ENCODE measurements around the gene ZFAND3. TPM values are rescaled to one million over a fixed set of nuclear protein-coding genes. Genes with fewer than 3 reads are reported as not detected.

The ZFAND3 gene
- total RNA-seq, 1 experiment from 2014 or later: 22.2 TPM

- H3K4me3 ChIP-seq (ENCODE audit: low read length): no peak overlapping the region
- no peak overlapping the region for H2AFZ ChIP-seq (ENCODE audit: low read length)
- H3K9me2 ChIP-seq (replicated peaks; ENCODE audit: low read length): no peaks in the 10 kb centered on the region
- H3K27me3 ChIP-seq (ENCODE audit: low read length): no peaks in the 10 kb centered on the region
- DNase-seq (no peak), ATAC-seq (no peak)
- intact Hi-C loops (cut with micrococcal nuclease): no loop called here
- BruUV-seq (replicated peaks): no TSS peak
- H3K4me2 ChIP-seq (ENCODE audit: low read length): no peak overlapping the region
- POLR2A ChIA-PET (ENCODE audit: unreplicated experiment): no interaction called here
- H4K20me1 ChIP-seq (ENCODE audit: low read length): no peaks in the 10 kb centered on the region
- H3K36me3 ChIP-seq (ENCODE audit: low read depth, low read length): no peaks in the 10 kb centered on the region
- H3K9me3 ChIP-seq (ENCODE audit: low read length): no peaks in the 10 kb centered on the region
- H3F3A ChIP-seq (ENCODE audit: low read length, unreplicated experiment): no peaks in the 10 kb centered on the region
- TF ChIP-seq EZH2phosphoT487 (IDR thresholded peaks at IDR 0.05; ENCODE audit: borderline replicate concordance, low read length) (no peak), EZH2 (IDR thresholded peaks at IDR 0.05; ENCODE audit: low read length, unreplicated experiment) (no peak)
- TF ChIP-seq, protein P1, sequence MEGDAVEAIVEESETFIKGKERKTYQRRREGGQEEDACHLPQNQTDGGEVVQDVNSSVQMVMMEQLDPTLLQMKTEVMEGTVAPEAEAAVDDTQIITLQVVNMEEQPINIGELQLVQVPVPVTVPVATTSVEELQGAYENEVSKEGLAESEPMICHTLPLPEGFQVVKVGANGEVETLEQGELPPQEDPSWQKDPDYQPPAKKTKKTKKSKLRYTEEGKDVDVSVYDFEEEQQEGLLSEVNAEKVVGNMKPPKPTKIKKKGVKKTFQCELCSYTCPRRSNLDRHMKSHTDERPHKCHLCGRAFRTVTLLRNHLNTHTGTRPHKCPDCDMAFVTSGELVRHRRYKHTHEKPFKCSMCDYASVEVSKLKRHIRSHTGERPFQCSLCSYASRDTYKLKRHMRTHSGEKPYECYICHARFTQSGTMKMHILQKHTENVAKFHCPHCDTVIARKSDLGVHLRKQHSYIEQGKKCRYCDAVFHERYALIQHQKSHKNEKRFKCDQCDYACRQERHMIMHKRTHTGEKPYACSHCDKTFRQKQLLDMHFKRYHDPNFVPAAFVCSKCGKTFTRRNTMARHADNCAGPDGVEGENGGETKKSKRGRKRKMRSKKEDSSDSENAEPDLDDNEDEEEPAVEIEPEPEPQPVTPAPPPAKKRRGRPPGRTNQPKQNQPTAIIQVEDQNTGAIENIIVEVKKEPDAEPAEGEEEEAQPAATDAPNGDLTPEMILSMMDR (conservative IDR thresholded peaks at IDR 0.05; ENCODE audit: low read depth, low read length): no peak
- H3K27ac ChIP-seq (ENCODE audit: low read length): no peak overlapping the region
- no peak overlapping the region for H3K9ac ChIP-seq (ENCODE audit: low read length)
- CTCF ChIA-PET: no interaction called here
- no peaks in the 10 kb centered on the region for H3K79me2 ChIP-seq (ENCODE audit: low read length)
- H3K4me1 ChIP-seq (ENCODE audit: insufficient read depth, low read length): no peaks in the 10 kb centered on the region
Observed at GRCh38 chr6:38188677-38189335, 369.3 kb downstream of the ZFAND3 start.

- CTCF ChIA-PET: no interaction called here
Observed at GRCh38 chr6:38191418-38191817, 371.9 kb downstream of the ZFAND3 start.

GRCh38 chr6:38192011-38192410 lies 372.5 kb downstream of the ZFAND3 start:
- Histone ChIP-seq H3K4me3 (ENCODE audit: low read length) (no peak overlapping the region), H2AFZ (ENCODE audit: low read length) (no peak overlapping the region), H3K9me3 (ENCODE audit: low read length) (no peaks in the 10 kb centered on the region), H3F3A (ENCODE audit: low read length, unreplicated experiment) (no peaks in the 10 kb centered on the region), H3K36me3 (ENCODE audit: low read depth, low read length) (no peaks in the 10 kb centered on the region), H3K9ac (ENCODE audit: low read length) (no peak overlapping the region), H3K79me2 (ENCODE audit: low read length) (no peaks in the 10 kb centered on the region), H3K4me1 (ENCODE audit: insufficient read depth, low read length) (no peaks in the 10 kb centered on the region), H3K27me3 (ENCODE audit: low read length) (no peaks in the 10 kb centered on the region), H3K27ac (ENCODE audit: low read length) (no peak overlapping the region), H4K20me1 (ENCODE audit: low read length) (no peaks in the 10 kb centered on the region), H3K4me2 (ENCODE audit: low read length) (no peak overlapping the region), H3K9me2 (replicated peaks; ENCODE audit: low read length) (no peaks in the 10 kb centered on the region)
- TF ChIP-seq EZH2phosphoT487 (IDR thresholded peaks at IDR 0.05; ENCODE audit: borderline replicate concordance, low read length) (no peak), EZH2 (IDR thresholded peaks at IDR 0.05; ENCODE audit: low read length, unreplicated experiment) (no peak)
- TF ChIP-seq, protein P1 (conservative IDR thresholded peaks at IDR 0.05; ENCODE audit: low read depth, low read length): no peak
- intact Hi-C loops (cut with micrococcal nuclease): no loop called here
- ATAC-seq: no peak
- POLR2A ChIA-PET (ENCODE audit: unreplicated experiment): no interaction called here
- DNase-seq: no peak
- no TSS peak for BruUV-seq (replicated peaks)
- CTCF ChIA-PET: no interaction called here

More at GRCh38 chr6:38191418-38191817, 371.9 kb downstream of the ZFAND3 start:
- intact Hi-C loops (cut with micrococcal nuclease): no loop called here
- H3K27me3 ChIP-seq (ENCODE audit: low read length): no peaks in the 10 kb centered on the region
- H3K4me3 ChIP-seq (ENCODE audit: low read length): no peak overlapping the region
- H3K79me2 ChIP-seq (ENCODE audit: low read length): no peaks in the 10 kb centered on the region
- no peak for ATAC-seq
- H4K20me1 ChIP-seq (ENCODE audit: low read length): no peaks in the 10 kb centered on the region
- POLR2A ChIA-PET (ENCODE audit: unreplicated experiment): interaction anchor here (0.5 kb wide), 1 partner anchor 49 kb away, joined by 3 read pairs; no protein-coding TSS in a partner anchor
- no peak for TF ChIP-seq EZH2 (IDR thresholded peaks at IDR 0.05; ENCODE audit: low read length, unreplicated experiment)
- TF ChIP-seq, protein P1 (conservative IDR thresholded peaks at IDR 0.05; ENCODE audit: low read depth, low read length): no peak
- TF ChIP-seq EZH2phosphoT487 (IDR thresholded peaks at IDR 0.05; ENCODE audit: borderline replicate concordance, low read length): no peak
- no peaks in the 10 kb centered on the region for H3F3A ChIP-seq (ENCODE audit: low read length, unreplicated experiment)
- H3K9me3 ChIP-seq (ENCODE audit: low read length): no peaks in the 10 kb centered on the region
- H3K4me2 ChIP-seq (ENCODE audit: low read length): no peak overlapping the region
- no TSS peak for BruUV-seq (replicated peaks)
- H3K4me1 ChIP-seq (ENCODE audit: insufficient read depth, low read length): no peaks in the 10 kb centered on the region
- H3K36me3 ChIP-seq (ENCODE audit: low read depth, low read length): no peaks in the 10 kb centered on the region
- H3K27ac ChIP-seq (ENCODE audit: low read length): no peak overlapping the region
- DNase-seq: no peak
- H3K9ac ChIP-seq (ENCODE audit: low read length): no peak overlapping the region
- H2AFZ ChIP-seq (ENCODE audit: low read length): no peak overlapping the region
- no peaks in the 10 kb centered on the region for H3K9me2 ChIP-seq (replicated peaks; ENCODE audit: low read length)

All from PC-3 (cell line).